Right lung (tissue), 10 donors: ENCODE results near the gene TSPAN7. TPM values are rescaled to one million over a fixed set of nuclear protein-coding genes. Genes with fewer than 3 reads are reported as not detected.

ENCODE experiments used
- DNase-seq, 2 donors: peaks; one replicate each; pipeline ENCODE4 v3.0.0-alpha.2; 2013
- long read RNA-seq, 8 donors: transcript quantifications; one replicate each; lab custom pipeline, GENCODE V29; 2026
- polyA plus RNA-seq, 5 donors: library from polyadenylated mRNA; unstranded; fragments of 120-200 nt; gene quantifications; one replicate each; pipeline versions ENCODE4 v1.2.1 to v1.2.3, GENCODE V29; 2013; ENCODE audit warnings: inconsistent platforms in 1 of 5, low replicate concordance in 1 of 5; ENCODE audit not compliant: insufficient read length in 5 of 5, insufficient read depth in 1 of 5

Gene TSPAN7, protein sequence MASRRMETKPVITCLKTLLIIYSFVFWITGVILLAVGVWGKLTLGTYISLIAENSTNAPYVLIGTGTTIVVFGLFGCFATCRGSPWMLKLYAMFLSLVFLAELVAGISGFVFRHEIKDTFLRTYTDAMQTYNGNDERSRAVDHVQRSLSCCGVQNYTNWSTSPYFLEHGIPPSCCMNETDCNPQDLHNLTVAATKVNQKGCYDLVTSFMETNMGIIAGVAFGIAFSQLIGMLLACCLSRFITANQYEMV
- polyA plus RNA-seq: 10 to 100 TPM; 38.6 to 57.7 (median 49.9) TPM
- long read RNA-seq, donor 1, transcript TSPAN7-202 (8 exons, 1,909 nt): major isoform, 20 of 28 reads
- long read RNA-seq, donor 1, partial matches to known transcripts: 5 of 28 reads
- long read RNA-seq, donor 1, other reads (novel, unspliced or antisense): 0 of 28 reads
- long read RNA-seq, donor 2, transcript TSPAN7-202 (8 exons, 1,909 nt): major isoform, 10 of 11 reads
- long read RNA-seq, donor 2, partial matches to known transcripts: 0 of 11 reads
- long read RNA-seq, donor 2, other reads (novel, unspliced or antisense): 0 of 11 reads
- long read RNA-seq, donor 3, transcript TSPAN7-202 (8 exons, 1,909 nt): major isoform, 13 of 28 reads
- long read RNA-seq, donor 3, partial matches to known transcripts: 15 of 28 reads
- long read RNA-seq, donor 3, other reads (novel, unspliced or antisense): 0 of 28 reads
- long read RNA-seq, donor 4, transcript TSPAN7-202 (8 exons, 1,909 nt): major isoform, 13 of 15 reads
- long read RNA-seq, donor 4, partial matches to known transcripts: 0 of 15 reads
- long read RNA-seq, donor 4, other reads (novel, unspliced or antisense): 0 of 15 reads
- long read RNA-seq, donor 5, transcript TSPAN7-202 (8 exons, 1,909 nt): major isoform, 12 of 25 reads
- long read RNA-seq, donor 5, partial matches to known transcripts: 12 of 25 reads
- long read RNA-seq, donor 5, other reads (novel, unspliced or antisense): 0 of 25 reads
- long read RNA-seq, donor 6, transcript TSPAN7-202 (8 exons, 1,909 nt): major isoform, 21 of 32 reads
- long read RNA-seq, donor 6, partial matches to known transcripts: 11 of 32 reads
- long read RNA-seq, donor 6, other reads (novel, unspliced or antisense): 0 of 32 reads
- long read RNA-seq, donor 7, transcript TSPAN7-202 (8 exons, 1,909 nt): major isoform, 6 of 7 reads
- long read RNA-seq, donor 7, partial matches to known transcripts: 0 of 7 reads
- long read RNA-seq, donor 7, other reads (novel, unspliced or antisense): 0 of 7 reads
- long read RNA-seq, donor 8, transcript TSPAN7-202 (8 exons, 1,909 nt): major isoform, 6 of 7 reads
- long read RNA-seq, donor 8, partial matches to known transcripts: 0 of 7 reads
- long read RNA-seq, donor 8, other reads (novel, unspliced or antisense): 0 of 7 reads

DNA sequence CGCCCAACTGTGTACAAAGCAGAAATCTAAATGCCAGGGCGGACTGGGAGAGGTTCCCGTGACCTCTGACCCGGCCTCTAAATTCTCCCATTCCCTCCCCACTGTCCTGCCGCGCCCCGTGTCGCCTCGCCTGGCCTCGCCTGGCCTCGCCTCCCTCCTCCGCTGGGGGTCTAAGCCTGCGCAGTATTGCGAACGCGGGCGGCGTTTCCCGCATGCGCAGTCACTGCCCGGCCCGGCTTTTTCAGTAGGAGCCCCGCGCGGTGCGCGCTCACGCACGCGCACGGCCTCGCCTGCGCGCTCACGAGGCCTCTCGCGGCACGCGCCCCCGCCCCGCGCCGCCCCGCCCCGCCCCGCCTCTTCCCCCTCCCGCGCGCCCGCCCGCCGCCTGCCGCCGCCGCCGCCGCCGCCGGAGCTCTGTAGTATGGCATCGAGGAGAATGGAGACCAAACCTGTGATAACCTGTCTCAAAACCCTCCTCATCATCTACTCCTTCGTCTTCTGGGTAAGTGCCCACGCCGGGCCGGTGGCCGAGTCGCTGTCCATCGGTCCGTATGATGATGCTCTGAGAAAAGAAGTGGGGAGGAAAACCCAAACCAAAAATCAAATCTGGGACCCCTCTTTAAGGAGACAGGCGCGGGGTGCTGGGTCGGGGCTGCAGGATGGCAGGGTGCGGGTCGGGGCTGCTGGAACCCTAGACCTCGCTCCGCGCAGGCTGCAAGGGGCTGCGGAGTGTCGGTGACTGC, at the start of gene TSPAN7:
Gene TSPAN7 (plus strand): TSS at position 417 of the 743 bp plus-strand sequence. CDS start 5 bp downstream, at position 422.
- DNase-seq: peak; percentile 80 to 82

DNA sequence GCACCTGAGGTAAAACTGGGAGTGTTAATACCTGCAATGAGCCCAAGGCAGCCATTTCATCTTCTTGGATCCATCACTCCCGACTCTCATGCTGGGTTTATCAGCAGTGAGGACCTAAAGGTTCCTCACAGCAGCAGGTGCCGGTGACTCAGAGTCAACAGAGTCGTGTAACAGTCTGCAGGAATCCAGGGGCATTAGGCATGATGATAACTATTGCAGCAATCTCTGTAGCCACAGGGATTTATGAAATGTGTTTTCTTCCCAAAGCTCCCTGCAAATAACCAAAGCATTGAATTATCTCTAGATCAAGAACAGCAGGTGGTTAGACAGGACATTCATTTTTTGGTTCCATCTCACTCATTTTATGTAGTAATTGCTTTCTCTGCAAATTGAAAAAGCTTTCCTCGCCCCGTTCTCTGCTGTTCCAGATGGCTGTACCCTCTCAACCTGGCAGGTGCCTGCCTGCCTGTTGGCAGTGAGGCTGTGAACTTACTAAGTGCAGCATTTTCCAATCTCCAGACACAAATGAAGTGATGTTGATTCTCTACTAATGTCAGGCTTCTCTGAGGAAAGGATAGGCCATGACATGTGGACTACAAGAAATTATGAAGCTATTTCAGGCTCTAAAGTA, 48.1 kb upstream of the TSPAN7 start:
- DNase-seq: no peak

DNA sequence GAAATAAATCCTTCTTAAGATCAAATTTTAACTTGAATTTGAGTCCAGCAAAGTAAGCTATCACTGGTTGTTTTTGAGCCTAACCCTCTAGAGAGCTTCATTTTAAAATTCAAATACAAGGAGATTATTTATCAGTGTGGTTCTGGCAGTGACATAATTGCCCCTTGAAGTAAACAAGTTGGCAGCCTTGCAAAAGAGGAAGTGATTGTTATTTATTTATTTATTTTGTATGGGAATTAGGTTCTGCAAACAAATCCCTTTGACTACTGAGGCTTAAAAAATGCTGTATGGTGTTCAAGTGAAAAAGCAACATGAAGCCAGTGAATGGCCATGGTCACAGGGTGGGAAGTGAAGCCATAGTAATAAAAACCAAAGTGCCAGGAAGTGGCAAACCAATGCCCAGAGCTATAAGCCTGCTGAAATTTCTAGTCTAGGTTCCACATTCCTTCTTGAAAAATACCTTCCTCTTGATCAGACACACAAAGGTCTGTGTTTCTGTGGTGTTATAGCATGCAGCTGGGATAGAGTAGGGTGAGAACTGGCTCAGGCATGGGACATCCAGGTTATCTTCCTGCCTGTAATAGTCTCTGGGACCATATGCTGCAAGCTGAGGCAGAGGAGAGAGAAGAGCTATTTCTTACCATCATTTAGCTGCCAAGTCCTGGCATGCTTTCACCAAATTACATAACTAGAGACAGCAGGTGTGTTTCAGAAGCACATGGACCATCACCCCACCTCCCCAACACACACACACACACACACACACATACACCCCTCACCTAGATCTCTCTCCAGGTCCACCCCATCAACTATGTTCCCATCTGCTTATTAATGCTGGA, 47.1 kb upstream of the TSPAN7 start:
- no peak for DNase-seq

DNA sequence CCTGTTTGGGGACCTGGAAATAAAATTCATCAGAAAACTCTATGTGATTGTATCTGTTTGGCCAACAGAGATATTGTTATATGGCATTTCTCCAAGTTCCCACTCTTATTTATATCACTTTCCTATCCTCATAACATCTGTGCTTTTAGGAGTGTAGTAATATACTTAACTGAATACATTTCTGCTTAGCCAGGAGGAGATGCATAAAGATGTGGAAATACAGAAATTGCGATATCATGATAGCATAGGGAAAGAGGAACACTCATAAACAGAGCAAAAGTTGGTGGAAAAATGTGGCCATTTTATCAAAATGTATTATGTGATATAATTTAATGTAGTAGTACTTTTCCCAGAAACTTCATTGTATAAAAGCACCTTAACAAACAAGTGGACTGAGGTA, 46.1 kb upstream of the TSPAN7 start:
- no peak for DNase-seq

DNA sequence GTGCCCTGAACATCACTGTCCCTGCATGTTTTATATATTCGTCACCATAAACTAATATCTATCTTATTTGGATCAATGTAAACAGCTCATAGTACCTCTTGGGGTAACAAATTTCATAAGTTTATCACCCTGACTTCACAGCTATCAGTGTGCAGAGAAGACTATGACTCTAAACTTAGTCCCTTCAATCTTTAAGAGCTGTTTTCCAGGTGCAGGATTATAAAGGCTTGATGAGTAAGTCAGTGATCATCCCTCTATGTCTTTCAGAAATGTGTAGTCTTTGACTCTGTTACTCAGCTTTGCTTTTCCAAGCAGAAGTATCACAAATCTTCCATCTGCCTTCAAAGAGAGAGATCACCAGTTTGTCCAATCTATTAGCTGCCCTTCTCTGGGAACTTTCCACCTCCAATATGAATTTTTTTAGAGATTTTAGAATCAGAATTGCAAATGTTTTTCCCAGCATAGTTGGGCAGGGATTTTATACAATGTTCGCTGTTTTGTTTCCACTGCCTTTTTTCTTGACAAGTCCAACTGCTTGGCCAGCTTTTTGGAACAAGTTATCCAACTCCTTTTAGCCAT, 45.1 kb upstream of the TSPAN7 start:
- no peak for DNase-seq

DNA sequence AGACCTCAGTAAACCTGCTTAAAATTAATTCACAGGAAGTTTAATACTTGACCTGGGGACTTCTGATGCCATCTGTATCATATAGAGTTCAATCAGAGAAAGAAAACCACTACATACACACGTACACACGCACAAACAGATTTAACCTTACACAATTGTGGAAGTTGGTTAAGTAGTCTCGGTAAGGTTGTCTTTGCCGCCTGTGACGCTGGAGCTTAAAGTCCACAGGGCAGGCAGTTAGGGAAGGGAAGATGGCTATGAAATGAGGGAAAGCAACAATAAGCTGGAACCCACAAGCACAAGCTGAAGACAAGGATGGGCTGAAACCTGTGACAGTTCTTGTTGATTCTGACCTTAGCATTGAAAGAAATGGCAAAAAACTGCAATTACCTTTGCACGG, 41.7 kb upstream of the TSPAN7 start:
- no peak for DNase-seq

DNA sequence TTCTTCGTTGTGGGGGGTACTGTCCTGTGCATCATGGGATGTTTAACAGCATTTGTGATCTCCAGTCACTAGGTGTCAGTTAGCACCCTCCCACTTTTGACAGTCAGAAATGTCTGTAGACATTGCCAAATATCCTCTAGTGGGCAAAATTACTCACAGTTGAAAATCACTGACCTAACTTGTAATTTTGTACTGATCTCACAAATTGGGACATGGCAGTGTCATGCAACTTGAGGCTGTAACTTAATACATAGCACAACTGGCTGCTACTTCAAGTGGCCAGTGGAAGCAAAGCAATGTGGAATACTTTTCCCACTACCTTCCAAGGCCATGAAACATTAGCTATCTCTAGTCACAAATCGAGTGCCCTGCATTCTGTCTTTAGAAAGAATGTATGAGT, 23.2 kb upstream of the TSPAN7 start:
- no peak for DNase-seq

DNA sequence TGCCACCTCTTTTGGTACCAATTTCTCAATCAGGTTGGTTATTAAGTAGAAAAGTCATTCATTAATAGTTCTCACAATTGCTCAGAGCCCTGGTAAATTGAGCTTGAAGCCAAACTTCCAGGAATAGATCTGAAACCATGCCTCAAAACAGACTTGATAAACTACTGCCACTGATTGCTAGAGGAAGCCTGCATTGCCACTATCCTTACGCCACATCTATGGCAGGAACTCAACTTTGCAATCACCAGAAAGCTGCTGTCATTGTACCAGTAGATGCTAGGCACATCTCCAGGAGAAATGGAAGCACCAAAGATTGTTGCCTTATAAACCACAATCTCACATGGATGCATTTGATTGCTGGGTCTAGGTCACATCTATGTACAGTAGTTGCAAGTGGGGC, 21.6 kb upstream of the TSPAN7 start:
- DNase-seq: no peak

DNA sequence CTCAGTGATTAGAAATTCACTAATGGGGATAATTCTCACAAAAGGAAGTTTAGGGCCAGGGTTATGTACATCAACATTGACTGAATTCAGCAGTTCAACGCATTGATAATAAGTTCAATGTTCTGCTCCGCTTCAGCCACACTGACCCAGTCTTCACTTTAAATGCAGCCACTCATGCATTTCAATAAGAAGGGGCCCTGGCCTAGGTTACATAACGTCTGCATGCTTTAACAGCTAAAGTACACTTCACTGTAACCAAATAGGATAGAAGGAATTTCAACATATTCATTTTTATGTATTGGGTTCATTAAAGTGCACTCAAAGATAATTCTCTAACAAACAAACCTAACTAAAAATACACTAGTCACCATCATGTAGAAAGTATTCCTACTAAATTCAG, 12.8 kb upstream of the TSPAN7 start:
- DNase-seq: no peak

DNA sequence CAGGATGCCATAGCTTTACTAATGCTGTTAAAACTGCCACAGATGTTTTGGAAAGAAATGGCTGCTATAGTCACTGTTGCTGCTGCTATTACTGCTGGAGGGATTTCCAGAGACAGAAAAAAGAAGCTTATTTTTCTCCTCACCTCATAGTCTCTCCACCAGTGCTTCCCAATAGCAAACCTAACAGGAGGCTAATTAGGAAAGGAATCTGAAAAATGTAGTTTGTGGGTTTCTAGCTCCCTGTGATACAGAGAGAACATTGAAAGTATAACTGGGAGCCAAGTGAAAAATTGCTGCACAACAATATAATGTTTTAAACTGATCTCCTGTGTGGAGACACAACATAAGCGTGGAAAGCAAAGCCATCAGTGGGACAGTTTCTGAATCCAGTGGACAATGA, 8.6 kb upstream of the TSPAN7 start:
- no peak for DNase-seq

DNA sequence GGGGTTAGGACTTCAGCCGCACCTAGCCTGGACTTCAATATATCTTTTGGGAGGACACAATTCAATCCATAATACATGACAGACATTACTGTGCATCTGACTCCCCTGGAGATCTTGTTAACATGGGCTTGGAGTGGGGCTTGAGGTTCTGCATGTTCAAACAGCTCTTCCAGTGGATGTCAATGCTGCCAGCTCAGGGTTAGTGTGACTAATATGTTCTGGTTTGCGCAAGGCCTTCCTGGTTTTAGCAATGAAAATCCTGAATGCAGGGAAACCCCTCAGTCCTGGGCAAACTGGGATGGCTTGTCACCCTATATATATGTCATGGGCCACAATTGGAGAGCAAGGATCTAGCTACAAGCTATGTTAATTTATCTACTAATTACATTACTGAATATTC, 2.7 kb upstream of the TSPAN7 start:
- no peak for DNase-seq

DNA sequence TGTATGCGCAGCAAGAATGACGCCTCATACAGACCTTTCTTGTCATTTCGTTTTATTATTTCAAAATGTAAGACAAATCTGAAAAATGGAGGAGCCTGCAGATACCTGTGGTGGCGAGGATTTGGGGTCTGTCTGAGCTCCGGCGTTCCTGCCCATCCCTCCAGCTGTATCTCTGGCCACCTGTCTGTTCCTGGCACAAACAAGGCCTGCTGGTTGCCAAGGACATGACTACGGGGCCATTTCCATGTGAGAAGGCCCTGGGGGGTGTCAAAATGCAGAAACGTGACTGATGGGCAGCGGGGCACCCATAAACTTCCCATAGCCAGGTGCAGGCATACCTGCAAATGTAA, 591 bp upstream of the TSPAN7 start:
- DNase-seq: no peak

DNA sequence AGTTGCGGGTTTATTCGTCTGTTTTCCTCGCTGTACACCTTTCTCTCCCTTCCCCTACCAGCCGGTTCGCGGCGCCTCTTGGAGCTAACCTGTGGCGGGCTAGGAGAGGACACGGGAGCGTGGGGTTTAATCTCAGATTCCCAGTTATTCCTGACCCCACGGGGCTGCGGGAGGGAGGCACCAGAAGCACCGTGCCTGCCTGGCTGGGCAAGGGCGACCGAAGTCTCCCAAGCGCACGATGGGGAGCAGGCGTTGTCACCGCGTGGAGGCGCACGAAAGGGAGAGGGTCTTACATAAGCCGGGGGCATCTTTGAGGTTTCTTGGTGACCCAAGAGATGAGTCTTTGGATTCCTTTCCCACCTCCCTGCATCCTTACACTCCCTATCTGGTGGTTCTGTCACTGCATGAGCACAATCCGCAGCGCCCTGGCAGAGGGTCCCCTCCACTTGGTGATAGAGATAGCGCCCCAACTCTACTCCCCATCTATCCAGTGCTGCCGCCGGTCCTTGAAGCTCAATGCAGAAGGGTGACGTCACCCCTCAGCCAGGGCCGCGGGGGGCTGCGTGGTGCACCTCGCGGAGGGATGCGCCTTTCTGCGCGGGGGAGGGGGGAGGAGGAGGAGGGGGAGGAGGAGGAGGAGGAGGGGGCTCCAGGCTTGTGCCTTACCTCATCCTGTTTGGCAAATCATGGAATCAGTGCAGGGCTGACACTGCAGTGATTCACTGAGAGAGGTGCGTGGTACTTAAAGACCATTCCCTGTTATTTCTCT, 793 bp downstream of the TSPAN7 start:
- no peak for DNase-seq

DNA sequence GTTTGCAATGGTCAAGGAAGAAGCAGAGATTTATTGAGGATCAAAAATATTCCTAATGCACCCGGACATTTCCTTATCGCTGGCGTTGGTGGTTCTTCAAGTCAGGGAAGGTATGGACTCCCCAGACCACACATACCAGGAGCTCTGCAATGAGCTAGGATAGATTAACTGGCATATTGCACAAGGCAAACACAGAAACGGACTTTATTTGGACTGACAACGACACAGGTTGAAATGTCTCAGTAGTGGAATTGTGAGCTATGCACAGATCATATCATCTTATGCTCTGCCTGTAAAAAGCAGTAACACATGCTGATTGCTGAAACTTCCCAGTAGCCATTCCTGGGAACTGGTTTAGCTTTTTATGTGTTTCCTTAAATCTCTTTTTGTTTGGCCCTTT, 1.7 kb downstream of the TSPAN7 start:
- DNase-seq: no peak

DNA sequence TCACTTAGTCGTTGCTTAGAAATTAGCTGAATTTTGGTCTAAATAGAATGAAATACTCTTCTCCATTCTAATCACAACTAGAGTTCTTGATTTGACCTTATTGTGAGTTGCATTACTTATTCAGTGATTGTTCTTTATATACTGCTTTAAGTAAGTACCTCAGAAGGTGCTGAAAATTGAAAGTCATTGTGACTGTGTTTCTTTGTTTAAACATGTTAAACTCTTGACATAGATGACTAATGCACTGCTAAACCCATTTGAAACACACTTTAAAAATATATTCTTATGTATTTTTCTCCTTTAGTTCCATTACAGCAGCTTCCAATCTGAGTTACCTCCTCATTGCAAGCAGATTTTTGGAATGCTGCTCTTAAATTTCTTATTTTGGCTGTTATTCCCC, 9.1 kb downstream of the TSPAN7 start:
- no peak for DNase-seq

DNA sequence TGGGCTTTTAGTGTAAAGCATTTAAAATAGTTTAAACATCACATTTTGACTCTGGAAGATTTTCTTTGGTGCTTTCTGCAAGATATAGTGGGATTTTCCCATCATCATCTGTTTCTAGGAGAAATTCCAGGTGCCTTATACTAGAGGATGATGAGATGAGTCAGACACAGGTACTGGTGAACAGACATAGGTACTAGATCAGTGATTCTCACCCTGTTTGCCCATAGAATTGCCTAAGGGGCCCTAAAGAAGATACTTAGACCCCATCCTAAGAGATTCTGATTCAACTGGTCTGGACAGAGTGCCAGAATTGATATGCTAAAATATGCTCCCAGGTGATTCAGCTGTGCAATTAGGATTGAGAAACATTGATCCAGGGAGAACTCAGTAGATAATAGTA, 9.7 kb downstream of the TSPAN7 start:
- DNase-seq: no peak

DNA sequence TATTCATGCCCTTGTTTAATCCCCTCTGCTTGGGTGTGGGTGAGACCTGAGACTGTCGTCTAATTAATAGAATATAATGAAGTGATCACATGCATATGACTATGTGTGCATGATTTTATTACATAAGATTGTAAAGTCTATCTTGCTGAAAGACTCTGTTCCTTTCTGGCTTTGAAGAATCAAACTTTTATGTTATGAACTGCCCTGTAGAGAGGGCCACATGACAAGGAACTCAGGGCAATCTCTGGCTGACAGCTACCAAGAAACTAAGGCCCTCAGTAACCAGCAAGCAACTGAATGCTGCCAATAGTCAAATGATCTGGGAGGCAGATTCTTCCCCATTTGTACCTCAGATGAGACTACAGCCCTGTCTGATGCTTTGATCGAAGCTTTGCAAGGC, 13.5 kb downstream of the TSPAN7 start:
- no peak for DNase-seq

DNA sequence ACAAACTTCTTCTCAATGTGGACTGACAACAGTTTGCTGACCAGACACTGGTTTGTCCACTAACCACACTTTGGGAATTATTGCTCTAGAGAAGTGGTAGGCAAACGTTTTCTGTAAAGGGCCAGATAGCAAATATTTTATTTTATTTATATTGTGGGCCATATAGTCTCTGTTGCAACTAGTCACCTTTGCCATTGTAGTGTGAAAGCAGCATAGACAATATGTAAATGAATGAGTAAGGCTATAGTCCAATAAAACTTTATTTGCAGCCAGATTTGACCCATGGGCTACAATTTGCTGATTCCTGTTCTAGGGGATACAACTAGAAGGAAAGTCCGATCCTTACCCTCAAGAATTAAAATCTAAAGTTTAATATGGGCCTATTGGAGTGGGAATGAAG, 14.5 kb downstream of the TSPAN7 start:
- no peak for DNase-seq

DNA sequence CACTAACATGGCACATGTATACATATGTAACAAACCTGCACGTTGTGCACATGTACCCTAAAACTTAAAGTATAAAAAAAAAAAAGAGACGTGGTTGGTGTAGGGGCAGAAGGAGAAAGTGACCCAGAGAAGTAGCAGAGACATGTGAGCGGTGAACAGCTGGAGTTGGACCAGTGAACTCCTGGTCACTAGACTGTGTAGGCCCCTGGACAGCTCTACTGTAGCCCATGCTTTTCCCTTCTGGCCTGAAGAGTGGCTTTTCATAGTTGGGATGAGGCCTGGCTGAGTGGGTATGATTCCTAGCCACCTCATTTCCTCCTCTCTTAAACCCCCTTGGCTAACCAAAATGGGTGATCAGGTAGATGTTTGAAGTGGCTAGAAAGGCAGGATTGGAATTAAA, 16.4 kb downstream of the TSPAN7 start:
- DNase-seq: no peak
